ENCODE measurements around the gene KRT8. TPM values are rescaled to one million over a fixed set of nuclear protein-coding genes. Genes with fewer than 3 reads are reported as not detected.
"Not testable (repeated sequence)": the region's sequence is repeated elsewhere in the genome, so short reads cannot be mapped to it uniquely, and the experiment has no call there.

KRT8 gene
- total RNA-seq, 2 donors from 2014 or later: 199 to 271 TPM

DNA sequence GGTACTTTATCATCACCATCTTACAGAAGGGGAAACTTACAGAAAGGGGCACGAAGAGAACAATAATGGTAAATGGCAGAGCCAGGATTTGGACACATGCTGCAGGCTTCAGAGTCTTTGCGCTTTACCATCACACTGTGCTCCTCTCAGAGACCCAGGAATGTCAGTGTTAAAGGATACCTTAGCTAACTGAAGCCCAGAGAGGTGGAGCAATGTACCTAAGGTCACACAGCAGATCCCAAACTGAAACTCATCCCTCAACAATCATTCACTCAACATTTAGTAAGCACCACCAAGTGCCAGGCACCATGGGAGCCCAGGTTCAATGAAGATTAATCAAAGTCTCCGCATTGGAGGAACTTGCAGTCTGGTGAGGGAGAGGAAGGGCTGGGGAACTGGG is 48.1 kb downstream of the KRT8 start:
- TF ChIP-seq, protein P1, sequence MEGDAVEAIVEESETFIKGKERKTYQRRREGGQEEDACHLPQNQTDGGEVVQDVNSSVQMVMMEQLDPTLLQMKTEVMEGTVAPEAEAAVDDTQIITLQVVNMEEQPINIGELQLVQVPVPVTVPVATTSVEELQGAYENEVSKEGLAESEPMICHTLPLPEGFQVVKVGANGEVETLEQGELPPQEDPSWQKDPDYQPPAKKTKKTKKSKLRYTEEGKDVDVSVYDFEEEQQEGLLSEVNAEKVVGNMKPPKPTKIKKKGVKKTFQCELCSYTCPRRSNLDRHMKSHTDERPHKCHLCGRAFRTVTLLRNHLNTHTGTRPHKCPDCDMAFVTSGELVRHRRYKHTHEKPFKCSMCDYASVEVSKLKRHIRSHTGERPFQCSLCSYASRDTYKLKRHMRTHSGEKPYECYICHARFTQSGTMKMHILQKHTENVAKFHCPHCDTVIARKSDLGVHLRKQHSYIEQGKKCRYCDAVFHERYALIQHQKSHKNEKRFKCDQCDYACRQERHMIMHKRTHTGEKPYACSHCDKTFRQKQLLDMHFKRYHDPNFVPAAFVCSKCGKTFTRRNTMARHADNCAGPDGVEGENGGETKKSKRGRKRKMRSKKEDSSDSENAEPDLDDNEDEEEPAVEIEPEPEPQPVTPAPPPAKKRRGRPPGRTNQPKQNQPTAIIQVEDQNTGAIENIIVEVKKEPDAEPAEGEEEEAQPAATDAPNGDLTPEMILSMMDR (IDR thresholded peaks at IDR 0.05): no peak
- Histone ChIP-seq H3K4me3 (no peak overlapping the region), H3K36me3 (no peaks in the 10 kb centered on the region), H3K4me1 (peaks cover 0 to 9% of the 10 kb centered on the region in 2 donors), H3K27ac (no peak overlapping the region), H3K27me3 (no peaks in the 10 kb centered on the region), H3K9me3 (no peaks in the 10 kb centered on the region)
- DNase-seq (ENCODE audit: low spot score): no peak

DNA sequence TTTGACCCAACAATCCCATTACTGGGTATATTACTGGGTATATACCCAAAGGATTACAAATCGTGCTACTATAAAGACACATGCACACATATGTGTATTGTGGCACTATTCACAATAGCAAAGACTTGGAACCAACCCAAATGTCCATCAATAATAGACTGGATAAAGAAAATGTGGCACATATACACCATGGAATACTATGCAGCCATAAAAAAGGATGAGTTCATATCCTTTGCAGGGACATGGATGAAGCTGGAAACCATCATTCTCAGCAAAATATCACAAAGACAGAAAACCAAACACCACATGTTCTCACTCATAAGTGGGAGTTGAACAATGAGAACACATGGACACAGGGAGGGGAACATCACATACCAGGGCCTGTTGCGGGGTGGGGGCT is 48.8 kb downstream of the KRT8 start:
- not testable (repeated sequence) for H3K4me1 ChIP-seq; H3K27me3 ChIP-seq; H3K9me3 ChIP-seq; H3K36me3 ChIP-seq; H3K27ac ChIP-seq; H3K4me3 ChIP-seq; DNase-seq (ENCODE audit: low spot score)

- Histone ChIP-seq H3K4me3 (no peak overlapping the region), H3K4me1 (no peaks in the 10 kb centered on the region), H3K27ac (no peak overlapping the region), H3K27me3 (no peaks in the 10 kb centered on the region), H3K9me3 (no peaks in the 10 kb centered on the region), H3K36me3 (no peaks in the 10 kb centered on the region)
- DNase-seq (ENCODE audit: low spot score): no peak
- TF ChIP-seq, protein P1 (IDR thresholded peaks at IDR 0.05): no peak
Observed at GRCh38 chr12:52851787-52852186, 53.1 kb downstream of the KRT8 start.

DNA sequence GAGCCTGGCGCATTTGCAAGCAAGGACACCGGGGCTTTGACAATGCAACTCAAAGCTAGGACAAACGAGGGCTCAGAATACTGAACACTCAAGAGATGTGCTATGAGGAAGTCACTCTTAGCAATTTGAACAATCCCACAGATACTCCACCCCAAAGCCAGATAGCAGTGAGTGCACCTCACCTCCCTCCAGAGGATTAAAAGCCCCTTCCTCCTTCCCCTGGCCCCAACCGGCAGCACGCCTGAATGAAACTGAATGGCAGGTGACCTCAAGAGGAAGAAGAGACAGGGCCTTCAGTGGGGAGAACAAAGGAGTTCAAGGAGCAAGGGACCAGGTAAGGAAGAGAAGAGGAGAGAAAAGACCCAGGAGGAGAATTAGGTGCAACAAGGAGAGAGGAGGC is 54.2 kb downstream of the KRT8 start:
- TF ChIP-seq, protein P1 (IDR thresholded peaks at IDR 0.05): no peak
- H3K27me3 ChIP-seq: no peaks in the 10 kb centered on the region
- H3K36me3 ChIP-seq: no peaks in the 10 kb centered on the region
- no peaks in the 10 kb centered on the region for H3K9me3 ChIP-seq
- H3K27ac ChIP-seq: no peak overlapping the region
- DNase-seq (ENCODE audit: low spot score): no peak
- no peaks in the 10 kb centered on the region for H3K4me1 ChIP-seq
- no peak overlapping the region for H3K4me3 ChIP-seq

DNA sequence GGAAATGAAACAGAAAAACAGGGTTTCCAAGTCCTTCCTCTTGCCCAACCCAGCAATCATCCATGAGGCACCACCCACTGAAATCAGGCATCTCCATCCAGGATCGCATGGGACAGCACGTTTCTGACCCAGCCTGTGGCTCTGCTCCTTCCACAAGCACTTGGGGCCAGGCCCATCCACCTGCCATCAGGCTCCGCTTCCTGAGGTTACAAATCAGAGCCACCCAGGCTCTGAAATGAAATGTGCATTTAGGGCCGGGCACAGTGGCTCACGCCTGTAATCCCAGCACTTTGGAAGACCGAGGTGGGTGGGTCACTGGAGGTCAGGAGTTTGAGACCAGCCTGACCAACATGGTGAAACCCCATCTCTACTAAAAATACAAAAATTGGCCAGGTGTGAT is 55.4 kb downstream of the KRT8 start:
- DNase-seq (ENCODE audit: low spot score): no peak
- Histone ChIP-seq H3K27me3 (no peaks in the 10 kb centered on the region), H3K27ac (no peak overlapping the region), H3K9me3 (no peaks in the 10 kb centered on the region), H3K36me3 (no peaks in the 10 kb centered on the region), H3K4me3 (no peak overlapping the region), H3K4me1 (no peaks in the 10 kb centered on the region)
- TF ChIP-seq, protein P1 (IDR thresholded peaks at IDR 0.05): no peak

- no peaks in the 10 kb centered on the region for H3K4me1 ChIP-seq
- TF ChIP-seq, protein P1 (IDR thresholded peaks at IDR 0.05): no peak
- H3K4me3 ChIP-seq: no peak within 1 kb of the TSS
- no peak within 1 kb of the TSS for H3K27ac ChIP-seq
- no peaks in the 10 kb centered on the region for H3K9me3 ChIP-seq
- no peaks in the 10 kb centered on the region for H3K27me3 ChIP-seq
- no peak for DNase-seq (ENCODE audit: low spot score)
- no peaks in the 10 kb centered on the region for H3K36me3 ChIP-seq
Observed at GRCh38 chr12:52848661-52849255, 56.1 kb downstream of the KRT8 start, which contains the start of gene KRT78. KRT78 (minus strand) TSS chr12:52848994; CDS start chr12:52848930, 64 bp downstream.
